PC-9 (cell line): ENCODE results near the gene TMEM135. TPM values are rescaled to one million over a fixed set of nuclear protein-coding genes. Genes with fewer than 3 reads are reported as not detected.

Source experiments
- BruUV-seq: library from RNA; stranded (reverse); fragments of 400-500 nt; replicated peaks from 2 replicates; lab custom pipeline; 2021; lab: Mats Ljungman, UMichigan
- CTCF ChIA-PET: fragments of 300-600 bp; sonication (Branson Sonifier 250); formaldehyde crosslinking; loops from one replicate; lab custom pipeline; 2022; ENCODE audit warnings: antibody characterized with exemption; lab: Charles Lee
- POLR2A ChIA-PET: fragments of 300-600 bp; sonication (Branson Sonifier 250); formaldehyde crosslinking; loops from one replicate; lab custom pipeline; 2022; ENCODE audit warnings: antibody characterized with exemption; ENCODE audit not compliant: unreplicated experiment; lab: Charles Lee
- DNase-seq, 2 experiments: peaks; one replicate each; pipeline versions ENCODE4 v3.0.0 to v3.0.0-alpha.2; 2015 to 2022; ENCODE audit warnings: mixed read lengths in 1 of 2
- H2AFZ ChIP-seq: fragments of 200-600 bp; sonication (generic); 2 replicates; pipeline ENCODE4 v1.8.1; 2017; ENCODE audit warnings: antibody characterized with exemption
- H3F3A ChIP-seq: fragments of 200-600 bp; sonication (generic); 2 replicates; pipeline ENCODE4 v1.8.1; 2017; ENCODE audit warnings: antibody characterized with exemption, mild to moderate bottlenecking, low read depth; ENCODE audit not compliant: insufficient read depth
- H3K27ac ChIP-seq: fragments of 200-600 bp; sonication (generic); 2 replicates; pipeline ENCODE4 v1.6.1; 2016; ENCODE audit warnings: mixed run types
- H3K27me3 ChIP-seq: fragments of 200-600 bp; sonication (generic); 2 replicates; pipeline ENCODE4 v1.6.1; 2016; ENCODE audit warnings: low read depth, mixed run types; ENCODE audit not compliant: insufficient read depth
- H3K36me3 ChIP-seq: fragments of 200-600 bp; sonication (generic); 2 replicates; pipeline ENCODE4 v1.6.1; 2016; ENCODE audit warnings: low read depth, mixed run types
- H3K4me1 ChIP-seq: fragments of 200-600 bp; sonication (generic); replicated peaks from 2 replicates; pipeline ENCODE4 v1.6.1; 2016; ENCODE audit warnings: mixed run types; ENCODE audit not compliant: insufficient read depth
- H3K4me2 ChIP-seq: fragments of 200-600 bp; sonication (generic); 2 replicates; pipeline ENCODE4 v1.6.1; 2017; ENCODE audit warnings: mixed run types
- H3K4me3 ChIP-seq: fragments of 200-600 bp; sonication (generic); 2 replicates; pipeline ENCODE4 v1.6.1; 2016; ENCODE audit warnings: mixed run types
- H3K79me2 ChIP-seq: fragments of 200-600 bp; sonication (generic); 2 replicates; pipeline ENCODE4 v1.6.1; 2017; ENCODE audit warnings: low read depth, mixed run types
- H3K9me2 ChIP-seq: fragments of 200-600 bp; sonication (generic); 2 replicates; pipeline ENCODE4 v1.8.1; 2017; ENCODE audit warnings: mild to moderate bottlenecking; ENCODE audit not compliant: insufficient read depth
- H3K9me3 ChIP-seq: fragments of 200-600 bp; sonication (generic); 2 replicates; pipeline ENCODE4 v1.8.1; 2016; ENCODE audit warnings: low read depth; ENCODE audit not compliant: insufficient read depth
- H4K20me1 ChIP-seq: fragments of 200-600 bp; sonication (generic); 2 replicates; pipeline ENCODE4 v1.8.1; 2017; ENCODE audit not compliant: insufficient read depth
- EZH2 ChIP-seq: fragments of 200-600 bp; sonication (generic); IDR thresholded peaks from 2 replicates; pipeline ENCODE4 v1.8.0; 2017; ENCODE audit warnings: antibody characterized with exemption, low read depth
- intact Hi-C: fragments of 100-400 bp; cut with micrococcal nuclease; formaldehyde crosslinking; loops from one replicate; pipeline ENCODE4 v1.10.0; 2022; ENCODE audit not compliant: unreplicated experiment
- total RNA-seq: library from RNA; stranded (reverse); gene quantifications from 2 replicates; pipeline ENCODE4 v1.2.3, GENCODE V29; 2021
- TF ChIP-seq, protein P1 (sequence below): fragments of 200-600 bp; sonication (generic); conservative IDR thresholded peaks from 2 replicates; pipeline ENCODE4 v1.6.1; 2017; ENCODE audit warnings: mixed run types, antibody characterized with exemption, mild to moderate bottlenecking, moderate library complexity

TMEM135 gene
- total RNA-seq, 1 experiment from 2014 or later, result 42.0 TPM

GRCh38 chr11:87223816-87224215, 186.1 kb downstream of the TMEM135 start:
- Histone ChIP-seq H3K4me2 (no peak overlapping the region), H3K4me1 (no peaks in the 10 kb centered on the region)
- intact Hi-C loops, result no loop called here

DNA sequence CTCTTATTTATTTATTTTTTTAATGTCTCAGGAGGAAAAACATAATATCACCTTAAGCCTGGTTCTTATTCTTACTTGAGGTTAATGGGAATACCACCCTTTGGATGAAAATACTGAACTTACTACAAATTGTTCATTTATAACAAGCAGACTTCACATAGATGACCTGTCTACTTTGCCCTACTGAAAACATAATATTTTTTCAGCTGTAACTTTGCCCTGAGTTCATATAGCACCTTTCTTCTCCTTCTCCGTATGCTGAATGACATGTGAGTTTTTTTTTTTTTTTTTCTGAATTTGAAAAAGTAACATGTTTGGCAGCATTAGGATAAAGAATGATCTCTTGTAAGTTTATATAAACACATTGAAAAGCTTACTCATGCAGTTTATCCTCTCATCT, 186.8 kb downstream of the TMEM135 start:
- no peaks in the 10 kb centered on the region for H3K27me3 ChIP-seq
- H3K27ac ChIP-seq, result no peak overlapping the region
- H3K4me2 ChIP-seq, result no peak overlapping the region
- intact Hi-C loops, result no loop called here
- ChIA-PET CTCF (interaction anchor here (0.6 kb wide), 1 partner anchor 97 kb away, joined by 17 read pairs; no protein-coding TSS in a partner anchor), POLR2A (no interaction called here)
- no peaks in the 10 kb centered on the region for H3K9me3 ChIP-seq
- no peaks in the 10 kb centered on the region for H4K20me1 ChIP-seq
- H3K4me3 ChIP-seq, result no peak overlapping the region
- no peaks in the 10 kb centered on the region for H3F3A ChIP-seq
- TF ChIP-seq, protein P1, sequence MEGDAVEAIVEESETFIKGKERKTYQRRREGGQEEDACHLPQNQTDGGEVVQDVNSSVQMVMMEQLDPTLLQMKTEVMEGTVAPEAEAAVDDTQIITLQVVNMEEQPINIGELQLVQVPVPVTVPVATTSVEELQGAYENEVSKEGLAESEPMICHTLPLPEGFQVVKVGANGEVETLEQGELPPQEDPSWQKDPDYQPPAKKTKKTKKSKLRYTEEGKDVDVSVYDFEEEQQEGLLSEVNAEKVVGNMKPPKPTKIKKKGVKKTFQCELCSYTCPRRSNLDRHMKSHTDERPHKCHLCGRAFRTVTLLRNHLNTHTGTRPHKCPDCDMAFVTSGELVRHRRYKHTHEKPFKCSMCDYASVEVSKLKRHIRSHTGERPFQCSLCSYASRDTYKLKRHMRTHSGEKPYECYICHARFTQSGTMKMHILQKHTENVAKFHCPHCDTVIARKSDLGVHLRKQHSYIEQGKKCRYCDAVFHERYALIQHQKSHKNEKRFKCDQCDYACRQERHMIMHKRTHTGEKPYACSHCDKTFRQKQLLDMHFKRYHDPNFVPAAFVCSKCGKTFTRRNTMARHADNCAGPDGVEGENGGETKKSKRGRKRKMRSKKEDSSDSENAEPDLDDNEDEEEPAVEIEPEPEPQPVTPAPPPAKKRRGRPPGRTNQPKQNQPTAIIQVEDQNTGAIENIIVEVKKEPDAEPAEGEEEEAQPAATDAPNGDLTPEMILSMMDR, result no peak
- TF ChIP-seq EZH2, result no peak
- H3K36me3 ChIP-seq, result no peaks in the 10 kb centered on the region
- no TSS peak for BruUV-seq
- no peaks in the 10 kb centered on the region for H3K79me2 ChIP-seq
- no peak for DNase-seq
- no peaks in the 10 kb centered on the region for H3K4me1 ChIP-seq
- no peak overlapping the region for H2AFZ ChIP-seq
- no peaks in the 10 kb centered on the region for H3K9me2 ChIP-seq

More at GRCh38 chr11:87223816-87224215, 186.1 kb downstream of the TMEM135 start:
- Histone ChIP-seq H3K9me3 (no peaks in the 10 kb centered on the region), H3F3A (no peaks in the 10 kb centered on the region), H4K20me1 (no peaks in the 10 kb centered on the region), H3K36me3 (no peaks in the 10 kb centered on the region), H3K9me2 (no peaks in the 10 kb centered on the region), H3K4me3 (no peak overlapping the region), H3K27me3 (no peaks in the 10 kb centered on the region), H2AFZ (no peak overlapping the region), H3K79me2 (no peaks in the 10 kb centered on the region), H3K27ac (no peak overlapping the region)
- TF ChIP-seq, protein P1, result no peak
- TF ChIP-seq EZH2, result no peak
- no peak for DNase-seq
- BruUV-seq, result no TSS peak
- POLR2A ChIA-PET, result no interaction called here
- CTCF ChIA-PET, result no interaction called here

DNA sequence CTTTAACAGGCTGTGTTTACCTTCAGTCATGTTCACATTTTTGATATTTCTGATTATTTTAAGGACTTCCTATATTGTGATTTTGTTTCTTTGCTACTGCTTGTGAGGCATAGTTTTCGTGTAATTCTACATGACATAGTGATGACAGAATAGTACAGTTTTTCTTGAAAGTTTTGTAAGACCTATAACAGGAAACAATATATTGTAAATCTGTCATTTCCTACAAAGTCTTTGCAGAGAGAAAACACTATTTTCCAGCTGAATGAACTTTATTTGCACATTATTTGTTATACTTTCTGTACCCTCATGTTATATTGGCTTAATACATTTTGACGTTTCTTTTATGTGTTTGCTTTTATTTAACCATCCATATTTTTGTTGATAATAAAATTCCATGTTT, 191.1 kb downstream of the TMEM135 start:
- Histone ChIP-seq H3K79me2 (no peaks in the 10 kb centered on the region), H3K36me3 (no peaks in the 10 kb centered on the region; the same call in 1 of the 2 replicates), H3K27ac (no peak overlapping the region), H3K9me2 (no peaks in the 10 kb centered on the region), H4K20me1 (no peaks in the 10 kb centered on the region), H3K9me3 (peaks cover 26% of the 10 kb centered on the region), H3F3A (0 out of 2 replicates have a peak, but pooled peaks cover 6% of the 10 kb centered on the region), H3K27me3 (no peaks in the 10 kb centered on the region), H2AFZ (no peak overlapping the region), H3K4me2 (no peak overlapping the region), H3K4me1 (no peaks in the 10 kb centered on the region), H3K4me3 (no peak overlapping the region)
- intact Hi-C loops, result no loop called here
- ChIA-PET POLR2A (no interaction called here), CTCF (no interaction called here)
- no TSS peak for BruUV-seq
- no peak for DNase-seq
- no peak for TF ChIP-seq EZH2
- TF ChIP-seq, protein P1, result no peak
